K562 (cell line): Measurements from ENCODE around the gene STIL. TPM values are rescaled to one million over a fixed set of nuclear protein-coding genes. Genes with fewer than 3 reads are reported as not detected.

Experiments
- CCNT2 ChIP-seq: IDR thresholded peaks from 2 replicates; pipeline ENCODE4 v1.6.1; 2011; ENCODE audit warnings: borderline replicate concordance, low read depth, mild to moderate bottlenecking, moderate library complexity, mixed read lengths, low read length; ENCODE audit not compliant: insufficient read length; ENCODE audit errors: extremely low read depth
- ETV6 ChIP-seq, 3 experiments: fragments of 150-350 bp in 1 of 3; sonication (generic) in 1 of 3; formaldehyde crosslinking in 1 of 3; IDR thresholded peaks; 2 replicates each; pipeline versions ENCODE4 v1.6.1 to v1.8.0; 2014 to 2022; ENCODE audit warnings: borderline replicate concordance in 2 of 3, low read depth in 2 of 3, antibody characterized with exemption in 1 of 3, low read length in 1 of 3, mild to moderate bottlenecking in 1 of 3, missing genetic modification reagents in 1 of 3
- FOXJ2 ChIP-seq: fragments of 200-800 bp; sonication (Bioruptor generic); IDR thresholded peaks from 2 replicates; pipeline ENCODE4 v1.6.1; 2016; ENCODE audit warnings: missing genetic modification characterization, missing compliant biosample characterization
- JUN ChIP-seq, 2 experiments: sonication (generic) in 1 of 2; formaldehyde crosslinking in 1 of 2; IDR thresholded peaks; 2 replicates each; pipeline versions ENCODE4 v1.6.1 to v1.8.0; 2012 to 2022; ENCODE audit warnings: borderline replicate concordance in 2 of 2, mild to moderate bottlenecking in 2 of 2, improper control_type of control experiment in 1 of 2, low read depth in 1 of 2, low read length in 1 of 2, missing genetic modification reagents in 1 of 2
- NCOR1 ChIP-seq: fragments of 450-650 bp; IDR thresholded peaks from 2 replicates; pipeline ENCODE4 v1.6.1; 2016; ENCODE audit warnings: mild to moderate bottlenecking, moderate library complexity
- NELFE ChIP-seq: IDR thresholded peaks from 2 replicates; pipeline ENCODE4 v1.6.1; 2011; ENCODE audit warnings: mild to moderate bottlenecking; ENCODE audit not compliant: insufficient read depth, insufficient read length
- SIN3A ChIP-seq, 2 experiments: fragments of 150-350 bp in 1 of 2; IDR thresholded peaks; 2 replicates each; pipeline ENCODE4 v1.6.1; 2011 to 2016; ENCODE audit warnings: borderline replicate concordance in 2 of 2, low read depth in 2 of 2, low read length in 2 of 2, mild to moderate bottlenecking in 2 of 2, moderate library complexity in 2 of 2; ENCODE audit not compliant: control insufficient read depth in 1 of 2
- TCF3 ChIP-seq: sonication (generic); formaldehyde crosslinking; IDR thresholded peaks from 2 replicates; pipeline ENCODE4 v1.4.0; 2020; ENCODE audit warnings: mild to moderate bottlenecking, missing genetic modification reagents
- TCF7 ChIP-seq: sonication (generic); IDR thresholded peaks from 2 replicates; pipeline ENCODE4 v1.6.1; 2016; ENCODE audit warnings: antibody characterized with exemption, borderline replicate concordance
- YY1 ChIP-seq, 3 experiments: IDR thresholded peaks; 2 replicates each; pipeline ENCODE4 v1.6.1; 2011; ENCODE audit warnings: low read length in 2 of 3, mild to moderate bottlenecking in 2 of 3, moderate library complexity in 2 of 3, borderline replicate concordance in 1 of 3, control low read depth in 1 of 3, low read depth in 1 of 3; ENCODE audit not compliant: insufficient read depth in 3 of 3, insufficient replicate concordance in 2 of 3, control insufficient read depth in 1 of 3, insufficient read length in 1 of 3; ENCODE audit errors: extremely low read depth in 1 of 3
- ZBTB1 ChIP-seq: sonication (generic); formaldehyde crosslinking; IDR thresholded peaks from 2 replicates; pipeline ENCODE4 v1.8.1; 2023; ENCODE audit warnings: missing genetic modification reagents, low read depth, mild to moderate bottlenecking, borderline replicate concordance
- ZFX ChIP-seq: sonication (generic); formaldehyde crosslinking; IDR thresholded peaks from 2 replicates; pipeline ENCODE4 v1.8.0; 2022; ENCODE audit warnings: mild to moderate bottlenecking, missing genetic modification reagents, moderate library complexity
- ZNF584 ChIP-seq: fragments of 200-800 bp; sonication (Bioruptor generic); IDR thresholded peaks from 2 replicates; pipeline ENCODE4 v1.6.1; 2016; ENCODE audit warnings: low read depth, mild to moderate bottlenecking, missing genetic modification characterization, missing compliant biosample characterization
- polyA plus RNA-seq, 8 experiments: library from polyadenylated mRNA; depleted of rRNA in 4 of 8; stranded (reverse) in 5 of 8; unstranded in 3 of 8; fragments of >200 nt; fragmentation: Nextera tagmentation in 2 of 8; fragmentation: Illumina TruSeq in 1 of 8; extraction: Ambion mirVana in 2 of 8; extraction: Trizol in 1 of 8; gene quantifications; 2 replicates each; pipeline versions ENCODE4 v1.2.1 to v1.2.3, GENCODE V29; 2011 to 2014; ENCODE audit warnings: inconsistent platforms in 1 of 8, missing spikeins in 1 of 8
- total RNA-seq, 7 experiments: library from RNA; depleted of rRNA in 6 of 7; stranded (reverse); fragments of >200 nt in 6 of 7; fragmentation: Illumina TruSeq in 2 of 7; extraction: Trizol in 2 of 7; gene quantifications; 2 replicates each; pipeline versions ENCODE4 v1.2.1 to v1.2.3, GENCODE V29; 2011 to 2021; ENCODE audit warnings: low replicate concordance in 1 of 7
- TF ChIP-seq, protein P1 (sequence below): conservative IDR thresholded peaks from 2 replicates; pipeline ENCODE4 v1.6.1; 2011; ENCODE audit warnings: low read depth, mild to moderate bottlenecking, low read length; ENCODE audit not compliant: control insufficient read depth
- TF ChIP-seq, protein P2 (sequence below): fragments of 250-450 bp; sonication (Bioruptor Pico); IDR thresholded peaks from 2 replicates; pipeline ENCODE4 v1.4.0; 2020; ENCODE audit warnings: mild to moderate bottlenecking
- TF ChIP-seq, protein P3 (sequence below): sonication (generic); formaldehyde crosslinking; IDR thresholded peaks from 2 replicates; pipeline ENCODE4 v1.9.0; 2022; ENCODE audit warnings: mild to moderate bottlenecking, missing genetic modification reagents
- TF ChIP-seq, protein P4 (sequence below): fragments of 450-650 bp; IDR thresholded peaks from 2 replicates; pipeline ENCODE4 v1.6.1; 2016; ENCODE audit warnings: mild to moderate bottlenecking

STIL gene
- total and polyA plus RNA-seq, 9 of the 15 experiments (the other 6 are each of a cell fraction or from before 2014, with no cell fraction given) = 10.5 to 77.4 (median 39.6) TPM

DNA sequence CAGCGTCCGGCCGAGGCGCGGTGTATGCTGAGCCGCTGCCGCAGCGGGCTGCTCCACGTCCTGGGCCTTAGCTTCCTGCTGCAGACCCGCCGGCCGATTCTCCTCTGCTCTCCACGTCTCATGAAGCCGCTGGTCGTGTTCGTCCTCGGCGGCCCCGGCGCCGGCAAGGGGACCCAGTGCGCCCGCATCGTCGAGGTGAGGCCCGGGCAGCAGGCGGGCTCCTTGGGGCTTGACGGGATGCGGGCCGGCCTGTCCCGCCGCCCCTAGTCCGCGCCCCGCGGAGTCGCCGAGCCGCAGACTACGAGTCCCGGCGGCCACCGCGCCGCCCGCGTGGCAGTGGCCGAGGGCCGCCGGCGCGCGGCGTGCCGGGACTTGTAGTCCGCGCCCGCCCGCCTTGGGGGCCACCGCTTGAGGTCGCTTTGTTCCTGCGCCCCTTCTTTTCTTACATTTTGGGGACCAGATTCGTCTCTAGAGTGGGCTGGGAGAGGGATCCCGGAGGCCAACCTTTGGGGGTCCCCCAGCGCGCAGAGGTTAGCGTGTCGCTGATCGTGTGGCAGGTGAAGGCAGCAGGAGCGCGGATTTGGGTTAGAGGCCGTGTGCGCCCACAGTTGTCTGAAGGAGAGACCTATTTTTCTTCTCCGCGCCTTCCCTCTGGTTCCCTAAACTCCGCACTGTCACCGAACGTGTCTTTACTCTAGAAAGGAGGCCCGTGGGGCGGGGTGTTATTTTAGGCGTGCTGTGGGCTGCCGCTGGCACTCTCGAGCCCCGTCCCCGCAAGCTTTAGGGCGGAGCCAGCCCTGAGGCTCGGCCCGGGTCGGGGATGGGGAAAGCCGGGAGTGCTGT is 20.2 kb upstream of the STIL start (continued):
- TF ChIP-seq TCF3 (CRISPR knock-in tag) (no peak; the same call in 1 of the 2 replicates), YY1 (IDR thresholded peaks at IDR 0.05; ENCODE audit: borderline replicate concordance in 1 of 3, control insufficient read depth in 1 of 3, extremely low read depth in 1 of 3, insufficient read depth in 3 of 3, insufficient read length in 1 of 3, insufficient replicate concordance in 2 of 3, low read depth in 1 of 3, low read length in 2 of 3) (peak in 2 of 3 experiments; percentile 18 to 77), JUN (IDR thresholded peaks at IDR 0.05; ENCODE audit: borderline replicate concordance, low read depth, low read length) (0 out of 2 replicates have a peak, but pooled peaks have one; percentile 7), JUN (CRISPR knock-in tag; IDR thresholded peaks at IDR 0.05; ENCODE audit: borderline replicate concordance) (no peak), NELFE (no peak), SIN3A (IDR thresholded peaks at IDR 0.05; ENCODE audit: borderline replicate concordance in 2 of 2, control insufficient read depth in 1 of 2, low read depth in 2 of 2, low read length in 2 of 2) (peak; percentile 47 to 80; a peak in 2 of 4 replicates), ZFX (CRISPR knock-in tag) (peak; percentile 86), ETV6 (IDR thresholded peaks at IDR 0.05; ENCODE audit: borderline replicate concordance in 1 of 2, low read depth in 2 of 2, low read length in 1 of 2) (no peak), ETV6 (CRISPR knock-in tag; IDR thresholded peaks at IDR 0.05; ENCODE audit: borderline replicate concordance) (no peak), ZBTB1 (CRISPR knock-in tag) (no peak; the same call in 1 of the 2 replicates), NCOR1 (no peak), ZNF584 (CRISPR knock-in tag) (peak; percentile 38; the same call in 1 of the 2 replicates), CCNT2 (peak; percentile 63), FOXJ2 (tag) (peak; percentile 41; the same call in 1 of the 2 replicates), TCF7 (no peak; the same call in 1 of the 2 replicates)
- TF ChIP-seq, protein P1, sequence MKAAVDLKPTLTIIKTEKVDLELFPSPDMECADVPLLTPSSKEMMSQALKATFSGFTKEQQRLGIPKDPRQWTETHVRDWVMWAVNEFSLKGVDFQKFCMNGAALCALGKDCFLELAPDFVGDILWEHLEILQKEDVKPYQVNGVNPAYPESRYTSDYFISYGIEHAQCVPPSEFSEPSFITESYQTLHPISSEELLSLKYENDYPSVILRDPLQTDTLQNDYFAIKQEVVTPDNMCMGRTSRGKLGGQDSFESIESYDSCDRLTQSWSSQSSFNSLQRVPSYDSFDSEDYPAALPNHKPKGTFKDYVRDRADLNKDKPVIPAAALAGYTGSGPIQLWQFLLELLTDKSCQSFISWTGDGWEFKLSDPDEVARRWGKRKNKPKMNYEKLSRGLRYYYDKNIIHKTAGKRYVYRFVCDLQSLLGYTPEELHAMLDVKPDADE = peak; percentile 98
- TF ChIP-seq, protein P2, sequence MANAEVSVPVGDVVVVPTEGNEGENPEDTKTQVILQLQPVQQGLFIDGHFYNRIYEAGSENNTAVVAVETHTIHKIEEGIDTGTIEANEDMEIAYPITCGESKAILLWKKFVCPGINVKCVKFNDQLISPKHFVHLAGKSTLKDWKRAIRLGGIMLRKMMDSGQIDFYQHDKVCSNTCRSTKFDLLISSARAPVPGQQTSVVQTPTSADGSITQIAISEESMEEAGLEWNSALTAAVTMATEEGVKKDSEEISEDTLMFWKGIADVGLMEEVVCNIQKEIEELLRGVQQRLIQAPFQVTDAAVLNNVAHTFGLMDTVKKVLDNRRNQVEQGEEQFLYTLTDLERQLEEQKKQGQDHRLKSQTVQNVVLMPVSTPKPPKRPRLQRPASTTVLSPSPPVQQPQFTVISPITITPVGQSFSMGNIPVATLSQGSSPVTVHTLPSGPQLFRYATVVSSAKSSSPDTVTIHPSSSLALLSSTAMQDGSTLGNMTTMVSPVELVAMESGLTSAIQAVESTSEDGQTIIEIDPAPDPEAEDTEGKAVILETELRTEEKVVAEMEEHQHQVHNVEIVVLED = peak; percentile 77
- TF ChIP-seq, protein P3, sequence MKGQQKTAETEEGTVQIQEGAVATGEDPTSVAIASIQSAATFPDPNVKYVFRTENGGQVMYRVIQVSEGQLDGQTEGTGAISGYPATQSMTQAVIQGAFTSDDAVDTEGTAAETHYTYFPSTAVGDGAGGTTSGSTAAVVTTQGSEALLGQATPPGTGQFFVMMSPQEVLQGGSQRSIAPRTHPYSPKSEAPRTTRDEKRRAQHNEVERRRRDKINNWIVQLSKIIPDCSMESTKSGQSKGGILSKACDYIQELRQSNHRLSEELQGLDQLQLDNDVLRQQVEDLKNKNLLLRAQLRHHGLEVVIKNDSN (CRISPR knock-in tag) = peak; percentile 51; the same call in 1 of the 2 replicates
- TF ChIP-seq, protein P4, sequence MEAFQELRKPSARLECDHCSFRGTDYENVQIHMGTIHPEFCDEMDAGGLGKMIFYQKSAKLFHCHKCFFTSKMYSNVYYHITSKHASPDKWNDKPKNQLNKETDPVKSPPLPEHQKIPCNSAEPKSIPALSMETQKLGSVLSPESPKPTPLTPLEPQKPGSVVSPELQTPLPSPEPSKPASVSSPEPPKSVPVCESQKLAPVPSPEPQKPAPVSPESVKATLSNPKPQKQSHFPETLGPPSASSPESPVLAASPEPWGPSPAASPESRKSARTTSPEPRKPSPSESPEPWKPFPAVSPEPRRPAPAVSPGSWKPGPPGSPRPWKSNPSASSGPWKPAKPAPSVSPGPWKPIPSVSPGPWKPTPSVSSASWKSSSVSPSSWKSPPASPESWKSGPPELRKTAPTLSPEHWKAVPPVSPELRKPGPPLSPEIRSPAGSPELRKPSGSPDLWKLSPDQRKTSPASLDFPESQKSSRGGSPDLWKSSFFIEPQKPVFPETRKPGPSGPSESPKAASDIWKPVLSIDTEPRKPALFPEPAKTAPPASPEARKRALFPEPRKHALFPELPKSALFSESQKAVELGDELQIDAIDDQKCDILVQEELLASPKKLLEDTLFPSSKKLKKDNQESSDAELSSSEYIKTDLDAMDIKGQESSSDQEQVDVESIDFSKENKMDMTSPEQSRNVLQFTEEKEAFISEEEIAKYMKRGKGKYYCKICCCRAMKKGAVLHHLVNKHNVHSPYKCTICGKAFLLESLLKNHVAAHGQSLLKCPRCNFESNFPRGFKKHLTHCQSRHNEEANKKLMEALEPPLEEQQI = no peak
